Measurements from ENCODE around the gene CALD1.

Gene CALD1

DNA sequence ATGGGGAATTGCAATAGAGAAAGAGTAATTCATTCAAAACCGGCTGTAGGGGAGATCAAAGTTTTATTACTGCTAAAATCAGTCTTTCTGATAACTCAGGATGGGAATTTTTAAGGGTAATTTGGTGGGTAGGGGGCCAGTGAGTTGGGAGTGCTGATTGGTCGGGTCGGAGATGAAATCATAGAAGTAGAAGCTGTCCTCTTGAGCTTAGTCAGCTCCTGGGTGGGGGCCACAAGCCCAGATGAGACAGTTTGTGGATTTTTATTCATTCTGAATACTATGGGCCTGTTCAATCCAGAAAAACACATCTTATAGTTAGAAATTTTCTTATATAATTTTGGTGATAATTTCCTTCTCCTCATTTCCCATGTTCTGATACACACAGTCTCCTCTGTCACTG, 25.4 kb downstream of the CALD1 start:
- DNase-seq (ENCODE audit: low read depth in 1 of 2, low spot score in 1 of 2) = no peak
- Histone ChIP-seq H3K27me3 (ENCODE audit: insufficient read depth, poor library complexity, severe bottlenecking) (no peaks in the 10 kb centered on the region), H3K4me3 (replicated peaks; ENCODE audit: insufficient read depth, low read length) (no peak overlapping the region), H3K27ac (replicated peaks) (no peak overlapping the region)
- TF ChIP-seq POLR2AphosphoS5 (IDR thresholded peaks at IDR 0.05; ENCODE audit: low read depth) (no peak), GABPA (IDR thresholded peaks at IDR 0.05; ENCODE audit: low read depth) (no peak), SPI1 (IDR thresholded peaks at IDR 0.05; ENCODE audit: borderline replicate concordance, low read depth) (no peak), CTCF (IDR thresholded peaks at IDR 0.05; ENCODE audit: insufficient read depth, low read length) (no peak), REST (IDR thresholded peaks at IDR 0.05; ENCODE audit: insufficient replicate concordance, low read depth) (no peak)

DNA sequence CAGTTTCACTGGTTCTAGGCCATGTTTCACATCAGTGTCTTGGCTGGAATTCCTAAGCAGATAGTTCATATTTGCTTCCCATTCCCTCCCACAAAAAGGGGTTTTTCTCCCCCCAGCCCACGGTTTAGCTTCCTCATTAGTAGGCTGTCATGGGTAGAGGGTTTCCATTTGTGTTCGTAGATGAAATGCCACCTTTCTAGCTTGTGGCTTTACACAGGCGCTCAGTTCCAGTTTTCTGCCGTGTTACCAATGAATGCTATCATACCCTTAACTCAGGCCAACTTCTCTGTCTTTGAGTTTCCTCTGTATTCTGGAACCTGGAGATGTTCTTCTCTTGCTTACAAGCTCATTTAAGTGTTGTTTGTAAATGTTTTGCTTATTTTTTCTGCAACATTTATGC, 26.8 kb downstream of the CALD1 start:
- Histone ChIP-seq H3K27me3 (ENCODE audit: insufficient read depth, poor library complexity, severe bottlenecking) (no peaks in the 10 kb centered on the region), H3K4me3 (replicated peaks; ENCODE audit: insufficient read depth, low read length) (no peak overlapping the region), H3K27ac (replicated peaks) (no peak overlapping the region)
- DNase-seq (ENCODE audit: low read depth in 1 of 2, low spot score in 1 of 2) = no peak
- TF ChIP-seq POLR2AphosphoS5 (IDR thresholded peaks at IDR 0.05; ENCODE audit: low read depth) (no peak), GABPA (IDR thresholded peaks at IDR 0.05; ENCODE audit: low read depth) (no peak), REST (IDR thresholded peaks at IDR 0.05; ENCODE audit: insufficient replicate concordance, low read depth) (no peak), CTCF (IDR thresholded peaks at IDR 0.05; ENCODE audit: insufficient read depth, low read length) (no peak), SPI1 (IDR thresholded peaks at IDR 0.05; ENCODE audit: borderline replicate concordance, low read depth) (no peak)

DNA sequence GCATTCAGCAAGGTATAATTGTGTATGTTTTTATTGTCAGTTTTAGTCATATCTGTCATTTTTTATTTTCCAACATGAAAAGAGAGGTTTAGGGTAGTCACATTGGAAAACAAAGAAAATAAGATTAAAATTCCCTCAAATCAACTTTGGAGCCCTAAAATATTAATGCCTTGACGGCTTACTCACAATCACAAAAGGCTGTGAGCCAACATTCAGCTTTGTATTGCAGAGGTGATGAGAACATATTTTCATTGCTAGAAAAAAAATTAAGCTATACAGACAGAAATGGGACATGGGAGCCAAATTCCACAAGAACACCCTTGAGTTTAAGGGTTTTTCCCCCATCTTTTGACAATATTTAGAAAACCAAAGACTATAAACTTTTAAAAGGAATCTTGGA, 30.2 kb downstream of the CALD1 start:
- Histone ChIP-seq H3K4me3 (replicated peaks; ENCODE audit: insufficient read depth, low read length) (no peak overlapping the region), H3K27me3 (ENCODE audit: insufficient read depth, poor library complexity, severe bottlenecking) (no peaks in the 10 kb centered on the region), H3K27ac (replicated peaks) (no peak overlapping the region)
- no peak for TF ChIP-seq GABPA (IDR thresholded peaks at IDR 0.05; ENCODE audit: low read depth)
- TF ChIP-seq SPI1 (IDR thresholded peaks at IDR 0.05; ENCODE audit: borderline replicate concordance, low read depth) = no peak
- TF ChIP-seq REST (IDR thresholded peaks at IDR 0.05; ENCODE audit: insufficient replicate concordance, low read depth) = no peak
- no peak for TF ChIP-seq POLR2AphosphoS5 (IDR thresholded peaks at IDR 0.05; ENCODE audit: low read depth)
- TF ChIP-seq CTCF (IDR thresholded peaks at IDR 0.05; ENCODE audit: insufficient read depth, low read length) = no peak
- DNase-seq (ENCODE audit: low read depth in 1 of 2, low spot score in 1 of 2) = no peak

Data from HL-60 (cell line).